ENCODE data around the gene CLDN5. TPM values are rescaled to one million over a fixed set of nuclear protein-coding genes. Genes with fewer than 3 reads are reported as not detected.
A peak's percentile ranks its signal among the peaks of the same experiment; 100 is the strongest.

The CLDN5 gene
- total RNA-seq, 1 experiment from 2014 or later, result 0.44 TPM

DNA sequence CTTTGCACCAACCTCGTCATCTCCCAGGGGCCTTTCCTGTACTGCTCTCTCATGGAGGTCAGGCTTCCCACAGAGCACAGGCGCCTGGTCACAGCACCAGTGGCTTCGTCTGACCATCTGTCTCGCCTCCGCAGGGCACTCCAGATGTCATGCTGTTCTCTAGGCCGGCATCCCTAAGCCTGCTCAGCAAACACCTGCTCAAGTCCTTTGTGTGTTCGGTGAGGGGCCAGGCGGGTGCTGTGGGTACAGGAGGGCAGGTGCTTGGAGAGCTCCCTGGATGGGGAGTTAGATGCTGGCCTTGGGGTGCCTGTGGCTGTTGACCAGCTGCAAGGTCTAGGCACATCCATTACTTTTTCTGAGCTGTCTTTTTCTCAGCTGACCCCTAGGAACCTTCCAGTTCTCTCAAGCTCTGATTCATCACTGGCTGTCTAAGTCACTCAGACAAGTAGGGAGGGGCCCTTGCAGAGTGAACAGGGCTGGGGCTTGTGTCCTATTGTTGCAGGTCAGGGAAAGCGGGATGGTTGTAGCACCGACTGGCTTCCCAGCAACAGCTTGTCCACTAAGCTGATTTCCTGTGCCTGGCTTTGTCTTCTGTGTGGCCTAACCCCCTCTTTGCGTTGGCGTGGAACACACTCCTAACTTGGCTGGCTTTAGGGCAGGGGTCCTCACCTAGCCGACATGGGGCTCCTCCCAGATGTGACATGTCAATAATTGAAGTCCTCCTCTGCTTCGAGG lies 9.2 kb downstream of the CLDN5 start:
- H3K79me2 ChIP-seq (ENCODE audit: insufficient read depth, low read length), result no peaks in the 10 kb centered on the region
- Mint-ChIP-seq H3K27me3 (ENCODE audit: low read depth) (no peaks in the 10 kb centered on the region; the same call in 1 of the 2 replicates), H3K4me3 (no peak overlapping the region), H3K9me3 (no peaks in the 10 kb centered on the region), H3K27ac (peak overlapping the region in 1 of 3 experiments; percentile 27; a peak in 1 of 7 replicates), H3K4me1 (0 out of 4 replicates have a peak, but pooled peaks cover 0 to 3% of the 10 kb centered on the region in 2 experiments), H3K36me3 (ENCODE audit: insufficient read depth in 1 of 3, low read depth in 3 of 3) (peaks cover 14 to 59% (median 53%) of the 10 kb centered on the region in 3 experiments; a peak in 6 of 7 replicates)
- no peak overlapping the region for H2BK5ac ChIP-seq (ENCODE audit: insufficient read length, low read length)
- no peak overlapping the region for H3K56ac ChIP-seq (ENCODE audit: insufficient read length, low read depth, low read length)
- H2BK12ac ChIP-seq (ENCODE audit: insufficient read length, low read depth, low read length), result no peak overlapping the region
- DNase-seq, result no peak
- no peaks in the 10 kb centered on the region for H3K27me3 ChIP-seq (ENCODE audit: insufficient read depth, low read length)
- no peak overlapping the region for H3K4me2 ChIP-seq (ENCODE audit: insufficient read depth, insufficient read length, low read length)
- no peak overlapping the region for H2AK5ac ChIP-seq (ENCODE audit: insufficient read length, low read length)
- H4K5ac ChIP-seq (ENCODE audit: insufficient read length, low read depth, low read length), result no peak overlapping the region
- H3K4me1 ChIP-seq (ENCODE audit: insufficient read depth, low read length), result no peaks in the 10 kb centered on the region
- H3K14ac ChIP-seq (ENCODE audit: insufficient read depth, low read length), result no peak overlapping the region
- H2AFZ ChIP-seq (ENCODE audit: low read length), result no peak overlapping the region
- no peak overlapping the region for H3K23ac ChIP-seq (ENCODE audit: insufficient read length, low read depth, low read length)
- H3K9ac ChIP-seq (ENCODE audit: extremely low read depth, insufficient read length, low read length), result no peak overlapping the region
- no peaks in the 10 kb centered on the region for H3K9me3 ChIP-seq (ENCODE audit: control insufficient read depth, low read depth, low read length)
- no peak overlapping the region for H3K4ac ChIP-seq (ENCODE audit: low read depth, low read length)
- H2BK20ac ChIP-seq (ENCODE audit: low read depth, low read length, poor library complexity, severe bottlenecking), result no peak overlapping the region
- no peaks in the 10 kb centered on the region for H4K20me1 ChIP-seq (ENCODE audit: control insufficient read depth, insufficient read depth, insufficient read length)
- H2BK15ac ChIP-seq (ENCODE audit: low read depth, low read length), result no peak overlapping the region
- H3K79me1 ChIP-seq (ENCODE audit: insufficient read depth, low read depth, low read length, poor library complexity, severe bottlenecking), result no peaks in the 10 kb centered on the region
- no peak overlapping the region for H4K91ac ChIP-seq (ENCODE audit: insufficient read length, low read depth, low read length)
- TF ChIP-seq, protein P1, sequence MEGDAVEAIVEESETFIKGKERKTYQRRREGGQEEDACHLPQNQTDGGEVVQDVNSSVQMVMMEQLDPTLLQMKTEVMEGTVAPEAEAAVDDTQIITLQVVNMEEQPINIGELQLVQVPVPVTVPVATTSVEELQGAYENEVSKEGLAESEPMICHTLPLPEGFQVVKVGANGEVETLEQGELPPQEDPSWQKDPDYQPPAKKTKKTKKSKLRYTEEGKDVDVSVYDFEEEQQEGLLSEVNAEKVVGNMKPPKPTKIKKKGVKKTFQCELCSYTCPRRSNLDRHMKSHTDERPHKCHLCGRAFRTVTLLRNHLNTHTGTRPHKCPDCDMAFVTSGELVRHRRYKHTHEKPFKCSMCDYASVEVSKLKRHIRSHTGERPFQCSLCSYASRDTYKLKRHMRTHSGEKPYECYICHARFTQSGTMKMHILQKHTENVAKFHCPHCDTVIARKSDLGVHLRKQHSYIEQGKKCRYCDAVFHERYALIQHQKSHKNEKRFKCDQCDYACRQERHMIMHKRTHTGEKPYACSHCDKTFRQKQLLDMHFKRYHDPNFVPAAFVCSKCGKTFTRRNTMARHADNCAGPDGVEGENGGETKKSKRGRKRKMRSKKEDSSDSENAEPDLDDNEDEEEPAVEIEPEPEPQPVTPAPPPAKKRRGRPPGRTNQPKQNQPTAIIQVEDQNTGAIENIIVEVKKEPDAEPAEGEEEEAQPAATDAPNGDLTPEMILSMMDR (conservative IDR thresholded peaks at IDR 0.05), result no peak
- no peak overlapping the region for H2BK120ac ChIP-seq (ENCODE audit: low read depth, low read length, poor library complexity, severe bottlenecking)
- H4K8ac ChIP-seq (replicated peaks; ENCODE audit: insufficient read length, low read depth, low read length), result no peak overlapping the region
- no peak overlapping the region for H3T11ph ChIP-seq (ENCODE audit: low read length)
- no peak overlapping the region for H3K18ac ChIP-seq (ENCODE audit: insufficient read length, low read depth, low read length)
- WGBS (ENCODE audit: extremely low coverage, insufficient read length, low lambda C conversion rate), result no CpG with 5 or more reads among the region's 14 CpGs
- no peak overlapping the region for H3K27ac ChIP-seq (ENCODE audit: insufficient read length, low read depth, low read length)
- no peaks in the 10 kb centered on the region for H3K23me2 ChIP-seq (ENCODE audit: insufficient read length, low read depth, low read length, poor library complexity, severe bottlenecking)

All from H9 (cell line).